Glutamatergic neuron (in vitro differentiated cells): ENCODE results near the gene CDH11. TPM values are rescaled to one million over a fixed set of nuclear protein-coding genes. Genes with fewer than 3 reads are reported as not detected.

Experiments used
- DNase-seq: peaks from one replicate; pipeline ENCODE4 v3.0.0; 2022
- H3K27ac Mint-ChIP-seq: one replicate; pipeline ENCODE4 v1.8.0; 2020; ENCODE audit warnings: mild to moderate bottlenecking, mixed read lengths, inconsistent platforms; ENCODE audit not compliant: unreplicated experiment
- H3K27me3 Mint-ChIP-seq: one replicate; pipeline ENCODE4 v1.8.0; 2020; ENCODE audit warnings: mild to moderate bottlenecking, moderate library complexity, mixed read lengths, inconsistent platforms; ENCODE audit not compliant: unreplicated experiment
- H3K36me3 Mint-ChIP-seq: one replicate; pipeline ENCODE4 v1.8.0; 2020; ENCODE audit warnings: mild to moderate bottlenecking, mixed read lengths, inconsistent platforms; ENCODE audit not compliant: unreplicated experiment
- H3K4me1 Mint-ChIP-seq: one replicate; pipeline ENCODE4 v1.8.0; 2020; ENCODE audit warnings: mild to moderate bottlenecking, low read depth, mixed read lengths, inconsistent platforms; ENCODE audit not compliant: unreplicated experiment
- H3K4me3 Mint-ChIP-seq: one replicate; pipeline ENCODE4 v1.8.0; 2020; ENCODE audit warnings: mild to moderate bottlenecking, mixed read lengths, inconsistent platforms; ENCODE audit not compliant: unreplicated experiment
- H3K9me3 Mint-ChIP-seq: one replicate; pipeline ENCODE4 v1.8.0; 2020; ENCODE audit warnings: mild to moderate bottlenecking, moderate library complexity, mixed read lengths, inconsistent platforms; ENCODE audit not compliant: unreplicated experiment
- CTCF ChIP-seq: fragments of 200-600 bp; sonication (generic); IDR thresholded peaks from one replicate; pipeline ENCODE4 v1.5.0; 2021; ENCODE audit not compliant: partially characterized antibody, unreplicated experiment
- long read RNA-seq: library from polyadenylated mRNA; unstranded; transcript quantifications from one replicate; pipeline ENCODE4 v2.0.0, GENCODE V29; 2020; ENCODE audit not compliant: unreplicated experiment
- total RNA-seq: library from RNA; stranded (reverse); fragmentation: NEBNext Ultra II Directional; extraction: Animal tissue kit (Norgen Biotek cat#: 25700); gene quantifications from one replicate; pipeline ENCODE4 v1.2.1, GENCODE V29; 2021; ENCODE audit not compliant: unreplicated experiment

CDH11 gene, protein sequence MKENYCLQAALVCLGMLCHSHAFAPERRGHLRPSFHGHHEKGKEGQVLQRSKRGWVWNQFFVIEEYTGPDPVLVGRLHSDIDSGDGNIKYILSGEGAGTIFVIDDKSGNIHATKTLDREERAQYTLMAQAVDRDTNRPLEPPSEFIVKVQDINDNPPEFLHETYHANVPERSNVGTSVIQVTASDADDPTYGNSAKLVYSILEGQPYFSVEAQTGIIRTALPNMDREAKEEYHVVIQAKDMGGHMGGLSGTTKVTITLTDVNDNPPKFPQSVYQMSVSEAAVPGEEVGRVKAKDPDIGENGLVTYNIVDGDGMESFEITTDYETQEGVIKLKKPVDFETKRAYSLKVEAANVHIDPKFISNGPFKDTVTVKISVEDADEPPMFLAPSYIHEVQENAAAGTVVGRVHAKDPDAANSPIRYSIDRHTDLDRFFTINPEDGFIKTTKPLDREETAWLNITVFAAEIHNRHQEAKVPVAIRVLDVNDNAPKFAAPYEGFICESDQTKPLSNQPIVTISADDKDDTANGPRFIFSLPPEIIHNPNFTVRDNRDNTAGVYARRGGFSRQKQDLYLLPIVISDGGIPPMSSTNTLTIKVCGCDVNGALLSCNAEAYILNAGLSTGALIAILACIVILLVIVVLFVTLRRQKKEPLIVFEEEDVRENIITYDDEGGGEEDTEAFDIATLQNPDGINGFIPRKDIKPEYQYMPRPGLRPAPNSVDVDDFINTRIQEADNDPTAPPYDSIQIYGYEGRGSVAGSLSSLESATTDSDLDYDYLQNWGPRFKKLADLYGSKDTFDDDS
- total RNA-seq = 2.6 TPM
- long read RNA-seq = 0 reads

GRCh38 chr16:65121870-65122723 is at the start of gene CDH11:
TSS of gene CDH11 (minus strand) at chr16:65122063. CDS start at chr16:65004869, 117,194 bp downstream.
- Mint-ChIP-seq H3K27me3 (peaks cover 22% of the 10 kb centered on the region), H3K36me3 (no peaks in the 10 kb centered on the region), H3K27ac (no peak within 1 kb of the TSS), H3K4me3 (peak within 1 kb of the TSS; percentile 79), H3K9me3 (peaks cover 8% of the 10 kb centered on the region), H3K4me1 (peaks cover 17% of the 10 kb centered on the region)
- TF ChIP-seq CTCF = no peak
- peak; percentile 58 for DNase-seq

DNA sequence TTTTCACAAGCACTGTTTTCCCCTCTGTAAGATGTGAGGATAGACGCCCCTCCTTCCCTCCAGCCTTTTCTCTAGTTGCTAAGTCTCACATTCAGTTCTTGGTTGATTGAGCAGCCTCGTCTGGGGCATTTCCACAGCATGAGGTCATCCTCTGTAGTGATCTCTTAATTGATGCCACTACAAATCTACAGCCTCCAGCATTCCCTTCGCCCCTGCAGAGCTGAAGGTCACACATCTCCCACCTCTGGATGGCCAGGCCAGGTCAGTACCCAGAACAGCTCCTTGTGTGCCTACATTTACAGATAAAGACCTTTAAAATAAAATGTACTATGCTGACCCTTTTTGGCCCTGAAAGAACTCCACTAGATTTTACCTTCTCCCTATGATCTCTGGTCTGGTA is 32.5 kb upstream of the CDH11 start:
- H3K4me1 Mint-ChIP-seq = no peaks in the 10 kb centered on the region
- no peak overlapping the region for H3K4me3 Mint-ChIP-seq
- peak; percentile 22 for DNase-seq
- no peaks in the 10 kb centered on the region for H3K36me3 Mint-ChIP-seq
- no peak overlapping the region for H3K27ac Mint-ChIP-seq
- no peaks in the 10 kb centered on the region for H3K27me3 Mint-ChIP-seq
- TF ChIP-seq CTCF = no peak
- no peaks in the 10 kb centered on the region for H3K9me3 Mint-ChIP-seq

GRCh38 chr16:65153365-65154105 is 31.7 kb upstream of the CDH11 start:
- TF ChIP-seq CTCF = no peak
- peaks cover 2% of the 10 kb centered on the region for H3K27me3 Mint-ChIP-seq
- no peak overlapping the region for H3K4me3 Mint-ChIP-seq
- H3K9me3 Mint-ChIP-seq = no peaks in the 10 kb centered on the region
- H3K27ac Mint-ChIP-seq = no peak overlapping the region
- H3K4me1 Mint-ChIP-seq = no peaks in the 10 kb centered on the region
- no peaks in the 10 kb centered on the region for H3K36me3 Mint-ChIP-seq
- no peak for DNase-seq

DNA sequence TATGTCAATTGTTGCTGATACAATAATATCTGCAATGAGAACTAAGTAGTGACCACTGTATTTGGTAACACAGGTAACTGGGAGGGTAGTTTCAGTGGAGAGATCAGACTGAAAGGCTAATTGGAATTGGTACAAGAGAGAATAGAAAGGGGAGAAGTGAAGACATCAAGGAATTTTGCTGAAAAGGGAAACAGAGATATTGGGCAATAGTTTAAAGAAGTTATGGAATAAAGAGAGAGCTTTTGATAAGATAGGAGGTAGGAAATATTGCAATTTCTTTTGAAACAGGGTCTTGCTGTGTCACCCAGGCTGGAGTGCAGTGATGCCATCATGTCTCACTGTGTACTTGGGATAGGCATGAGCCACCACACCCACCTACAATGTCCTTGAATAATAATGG is 26.9 kb upstream of the CDH11 start:
- no peaks in the 10 kb centered on the region for H3K36me3 Mint-ChIP-seq
- no peak overlapping the region for H3K27ac Mint-ChIP-seq
- no peak overlapping the region for H3K4me3 Mint-ChIP-seq
- H3K9me3 Mint-ChIP-seq = no peaks in the 10 kb centered on the region
- TF ChIP-seq CTCF = no peak
- DNase-seq = no peak
- peaks cover 2% of the 10 kb centered on the region for H3K27me3 Mint-ChIP-seq
- no peaks in the 10 kb centered on the region for H3K4me1 Mint-ChIP-seq
